ENCODE measurements around the gene SLC16A10.

DNA sequence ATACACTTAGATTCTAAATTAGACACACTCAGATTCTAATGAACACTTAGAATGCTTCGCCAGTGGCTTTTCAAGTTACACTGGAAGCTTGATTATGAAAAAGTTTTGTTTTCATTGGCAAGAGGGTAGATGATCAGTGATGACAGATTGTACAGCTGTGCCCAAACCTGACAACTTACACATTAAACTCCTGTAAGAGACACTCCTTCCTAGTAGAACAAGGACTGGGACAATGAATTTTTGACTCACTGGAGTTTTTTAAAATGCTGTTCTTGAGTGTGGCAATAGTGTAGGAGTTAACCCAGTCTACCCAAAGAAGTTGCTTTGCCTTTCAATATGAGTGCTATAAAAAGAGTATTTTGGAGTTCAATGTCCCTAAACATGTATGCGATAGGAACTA, 140.8 kb downstream of the SLC16A10 start:
- TF ChIP-seq CTCF (IDR thresholded peaks at IDR 0.05) (no peak), POLR2A (IDR thresholded peaks at IDR 0.05) (no peak), POLR2AphosphoS5 (IDR thresholded peaks at IDR 0.05) (no peak)

Measured in breast epithelium (tissue), 3 donors.